Measurements from ENCODE around the gene RPL3.

RPL3 gene

DNA sequence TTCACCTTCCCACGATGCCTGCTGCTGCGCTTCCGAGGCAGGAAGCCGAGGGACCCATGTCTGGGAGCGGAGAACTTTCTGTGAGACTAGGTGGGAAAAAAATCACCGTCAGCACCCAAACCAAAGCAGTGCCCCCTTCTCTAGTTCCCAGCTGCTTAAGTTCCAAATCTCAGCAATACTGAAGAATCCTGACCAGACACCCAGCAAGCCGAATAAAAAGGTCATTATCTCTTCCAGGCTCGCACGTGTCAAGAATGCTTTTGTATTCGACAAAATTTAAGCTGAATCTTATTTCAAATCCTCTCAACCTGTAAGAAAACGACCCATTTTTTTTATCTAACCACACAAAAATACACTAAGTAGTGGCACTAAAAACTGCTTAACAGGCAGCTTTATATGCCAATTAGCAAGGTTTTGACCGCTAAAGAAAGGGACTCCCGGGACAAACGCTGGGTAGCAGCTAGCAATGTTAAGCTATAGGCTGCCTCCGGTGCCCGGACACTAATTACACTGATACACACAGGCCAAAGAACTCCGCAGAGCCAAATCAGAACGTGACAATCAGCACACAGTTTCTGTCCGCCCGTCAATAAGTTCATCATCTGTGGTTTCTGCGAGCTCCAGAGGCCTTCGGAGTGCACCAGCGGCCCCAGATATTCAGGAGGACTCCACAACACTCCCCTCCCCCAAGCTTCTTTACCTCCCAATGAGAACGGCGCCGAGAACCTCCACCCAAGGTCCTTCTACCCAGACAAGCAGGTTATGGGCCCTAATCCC, 728 bp downstream of the RPL3 start:
- no peak for TF ChIP-seq CTCF (IDR thresholded peaks at IDR 0.05; ENCODE audit: low read depth, low read length)
- H3K4me3 ChIP-seq (ENCODE audit: low read depth, low read length) = peak overlapping the region; percentile 95

DNA sequence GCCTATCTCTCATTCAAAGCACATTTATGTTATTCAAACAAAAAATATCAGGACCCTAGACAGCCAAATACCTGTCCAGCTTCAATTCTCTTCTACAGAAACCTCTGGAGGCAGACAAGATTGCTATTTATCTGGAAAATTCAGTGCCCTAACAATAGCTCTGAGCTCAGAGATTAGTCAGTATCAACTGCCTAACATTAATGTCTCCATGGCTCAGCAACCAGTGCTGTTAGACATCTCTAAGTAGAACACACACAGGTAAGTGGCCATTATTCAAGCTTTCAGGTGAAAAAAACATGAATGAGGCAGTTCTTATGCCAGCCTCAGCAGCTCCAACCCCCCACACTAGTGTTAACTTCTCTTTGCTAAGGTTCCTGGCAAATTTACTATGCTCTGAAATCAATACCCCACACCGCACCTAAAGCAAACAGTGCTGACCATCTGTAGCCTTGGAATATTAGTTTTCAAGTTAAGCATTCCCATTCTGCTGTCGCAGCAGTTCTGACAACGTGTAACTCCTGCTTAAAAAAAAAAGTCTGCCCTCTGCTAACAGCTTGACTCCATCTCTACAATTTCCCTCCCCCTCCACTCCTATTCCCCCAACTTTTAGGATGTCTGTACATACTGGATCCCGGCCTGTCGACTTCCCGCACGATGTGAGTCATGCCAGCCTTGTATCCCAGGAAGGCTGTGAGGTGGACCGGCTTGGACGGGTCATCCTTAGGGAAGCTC, 1.5 kb downstream of the RPL3 start:
- TF ChIP-seq CTCF (IDR thresholded peaks at IDR 0.05; ENCODE audit: low read depth, low read length) = no peak
- peak overlapping the region; percentile 95 for H3K4me3 ChIP-seq (ENCODE audit: low read depth, low read length)

- peak overlapping the region; percentile 95 for H3K4me3 ChIP-seq (ENCODE audit: low read depth, low read length)
- TF ChIP-seq CTCF (IDR thresholded peaks at IDR 0.05; ENCODE audit: low read depth, low read length) = no peak
Observed at GRCh38 chr22:39317084-39317774, 2.2 kb downstream of the RPL3 start.

- peak overlapping the region; percentile 95 for H3K4me3 ChIP-seq (ENCODE audit: low read depth, low read length)
- peak; percentile 90 for TF ChIP-seq CTCF (IDR thresholded peaks at IDR 0.05; ENCODE audit: low read depth, low read length)
Observed at GRCh38 chr22:39316440-39317083, 2.9 kb downstream of the RPL3 start.

DNA sequence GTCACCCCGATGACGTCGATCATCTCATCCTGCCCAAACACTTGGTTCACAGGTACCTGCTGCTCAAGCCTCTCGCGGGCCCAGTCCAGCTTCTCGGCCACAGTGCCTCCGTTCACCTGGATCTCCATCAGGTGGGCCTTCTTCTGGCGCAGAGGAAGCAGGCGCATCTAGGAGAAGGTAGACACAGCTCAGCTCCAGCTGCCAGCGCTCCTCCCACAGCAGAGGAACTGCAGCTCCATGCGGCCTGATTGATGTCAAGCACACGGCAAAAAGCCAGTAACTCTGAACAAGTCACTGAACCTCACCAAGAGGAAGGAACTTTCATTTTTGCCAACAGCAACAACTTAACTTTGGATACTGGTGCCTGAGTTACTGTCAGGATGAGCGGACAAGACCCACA, 4.0 kb downstream of the RPL3 start:
- H3K4me3 ChIP-seq (ENCODE audit: low read depth, low read length) = peak overlapping the region; percentile 95

More for the DNA sequence above, 4.0 kb downstream of the RPL3 start:
- TF ChIP-seq CTCF (IDR thresholded peaks at IDR 0.05; ENCODE audit: low read depth, low read length) = no peak
